ENCODE data around the gene METTL16. TPM values are rescaled to one million over a fixed set of nuclear protein-coding genes. Genes with fewer than 3 reads are reported as not detected.
A peak's percentile ranks its signal among the peaks of the same experiment; 100 is the strongest.

Gene METTL16
- total and polyA plus RNA-seq, 2 of the 4 experiments (the other 2 are of a cell fraction): 11.8 to 15.4 TPM

- WGBS, 2 experiments (ENCODE audit: extremely low coverage in 2 of 2, insufficient read length in 1 of 2): 80% methylated on average over 1 of the region's 3 CpGs; no CpG with 5 or more reads in 1 of the 2 experiments
- H3K23ac ChIP-seq (ENCODE audit: low read depth, low read length): no peak overlapping the region
- peaks cover 12% of the 10 kb centered on the region for H3K36me3 ChIP-seq (ENCODE audit: control insufficient read depth, insufficient read depth, low read length)
- 0 out of 2 replicates have a peak overlapping the region, but pooled peaks have one; percentile 28 for H2AK5ac ChIP-seq (ENCODE audit: low read depth, low read length)
- peak overlapping the region; percentile 88; the same call in 2 of the 3 replicates for H2BK15ac ChIP-seq (ENCODE audit: low read depth, low read length)
- H3K14ac ChIP-seq (replicated peaks; ENCODE audit: low read depth, low read length): no peak overlapping the region; the same call in 1 of the 2 replicates
- no peak overlapping the region for H3K4me2 ChIP-seq (ENCODE audit: low read depth, low read length)
- no peak overlapping the region for H4K91ac ChIP-seq (ENCODE audit: insufficient read depth, low read depth, low read length)
- peak overlapping the region; percentile 42 for H2BK5ac ChIP-seq (ENCODE audit: low read depth, low read length, poor library complexity, severe bottlenecking)
- peaks cover 3 to 31% of the 10 kb centered on the region in 2 experiments; a peak in 2 of 4 replicates for H3K79me1 ChIP-seq (ENCODE audit: low read depth in 1 of 2, low read length in 2 of 2)
- dilution Hi-C loops (cut with HindIII; ENCODE audit: low sequenced_read_pairs, unreplicated experiment) (no loop called here), in situ Hi-C loops (cut with MboI; ENCODE audit: low sequenced_read_pairs) (no loop called here), intact Hi-C loops (cut with micrococcal nuclease) (loop anchor here (2.0 to 10.0 kb wide), 4 partner anchors 41 to 135 kb away; partner anchors contain the start of genes METTL16 and PAFAH1B1)
- peaks cover 8% of the 10 kb centered on the region for H3K4me1 ChIP-seq (ENCODE audit: control insufficient read depth, insufficient read depth, low read length)
- peak overlapping the region; percentile 69; the same call in 1 of the 2 replicates for H3K27ac ChIP-seq (ENCODE audit: insufficient read depth, low read length)
- peak overlapping the region; percentile 26 for H3K4ac ChIP-seq (ENCODE audit: low read depth, low read length)
- CTCF ChIA-PET: interaction anchor here (1.0 to 1.5 kb wide), 3 partner anchors 38 to 77 kb away, joined by 3 to 4 read pairs (median 3); no protein-coding TSS in a partner anchor
- H4K5ac ChIP-seq (ENCODE audit: low read depth, low read length): peak overlapping the region; percentile 21; the same call in 1 of the 2 replicates
- H3K56ac ChIP-seq (ENCODE audit: extremely low read depth, insufficient read depth, low read length): no peak overlapping the region; the same call in 1 of the 2 replicates
- no peak overlapping the region for H3K4me3 ChIP-seq (ENCODE audit: insufficient read depth, low read depth, low read length)
- ATAC-seq (ENCODE audit: low read depth) (no peak), DNase-seq (no peak)
- BruUV-seq (replicated peaks): no TSS peak
- H2AK9ac ChIP-seq (replicated peaks; ENCODE audit: low read depth, low read length, poor library complexity): no peak overlapping the region
- H2AFZ ChIP-seq (replicated peaks; ENCODE audit: low read length, poor library complexity): no peak overlapping the region
- H3K9ac ChIP-seq (ENCODE audit: low read depth, low read length): no peak overlapping the region
- 0 out of 2 replicates have a peak overlapping the region, but pooled peaks have one; percentile 14 for H2BK120ac ChIP-seq (ENCODE audit: low read depth, low read length)
- H3K9me1 ChIP-seq (ENCODE audit: insufficient read depth, low read length): peaks cover 19% of the 10 kb centered on the region
- TF ChIP-seq SMC3 (IDR thresholded peaks at IDR 0.05; ENCODE audit: low read depth, low read length): no peak
- no peak for TF ChIP-seq MXI1 (IDR thresholded peaks at IDR 0.05; ENCODE audit: borderline replicate concordance, low read depth, low read length)
- TF ChIP-seq RCOR1 (IDR thresholded peaks at IDR 0.05; ENCODE audit: insufficient replicate concordance, low read length): no peak
- TF ChIP-seq CHD1 (IDR thresholded peaks at IDR 0.05; ENCODE audit: low read depth, low read length): no peak
- TF ChIP-seq, protein P1, sequence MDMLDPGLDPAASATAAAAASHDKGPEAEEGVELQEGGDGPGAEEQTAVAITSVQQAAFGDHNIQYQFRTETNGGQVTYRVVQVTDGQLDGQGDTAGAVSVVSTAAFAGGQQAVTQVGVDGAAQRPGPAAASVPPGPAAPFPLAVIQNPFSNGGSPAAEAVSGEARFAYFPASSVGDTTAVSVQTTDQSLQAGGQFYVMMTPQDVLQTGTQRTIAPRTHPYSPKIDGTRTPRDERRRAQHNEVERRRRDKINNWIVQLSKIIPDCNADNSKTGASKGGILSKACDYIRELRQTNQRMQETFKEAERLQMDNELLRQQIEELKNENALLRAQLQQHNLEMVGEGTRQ (IDR thresholded peaks at IDR 0.05; ENCODE audit: low read depth, low read length): no peak
- no peak for TF ChIP-seq CEBPB (IDR thresholded peaks at IDR 0.05; ENCODE audit: low read depth, low read length)
- TF ChIP-seq CTCF (conservative IDR thresholded peaks at IDR 0.05; ENCODE audit: low read depth, low read length): no peak
- no peak for TF ChIP-seq MAZ (IDR thresholded peaks at IDR 0.05; ENCODE audit: borderline replicate concordance, low read depth, low read length)
- no peak for TF ChIP-seq MAFK (IDR thresholded peaks at IDR 0.05; ENCODE audit: low read depth, low read length)
- peak overlapping the region; percentile 53 for H3K18ac ChIP-seq (ENCODE audit: low read depth, low read length)
- peaks cover 20% of the 10 kb centered on the region for H4K20me1 ChIP-seq (ENCODE audit: insufficient read depth, low read length)
- no peaks in the 10 kb centered on the region for H3K27me3 ChIP-seq (ENCODE audit: control insufficient read depth, insufficient read depth, low read length)
- H3K9me3 ChIP-seq (ENCODE audit: control insufficient read depth, insufficient read depth, low read length): no peaks in the 10 kb centered on the region
- peak overlapping the region in 1 of 2 experiments; percentile 59; a peak in 2 of 4 replicates for H4K8ac ChIP-seq (ENCODE audit: low read depth in 2 of 2, low read length in 2 of 2)
- POLR2A ChIA-PET (ENCODE audit: unreplicated experiment): no interaction called here
- peak overlapping the region; percentile 46 for H2BK20ac ChIP-seq (ENCODE audit: low read depth, low read length)
Observed at GRCh38 chr17:2459917-2460271, 51.8 kb downstream of the METTL16 start.
